ENCODE measurements around the gene CYP2A13.
"Not testable (repeated sequence)": the region's sequence is repeated elsewhere in the genome, so short reads cannot be mapped to it uniquely, and the experiment has no call there.

The CYP2A13 gene

DNA sequence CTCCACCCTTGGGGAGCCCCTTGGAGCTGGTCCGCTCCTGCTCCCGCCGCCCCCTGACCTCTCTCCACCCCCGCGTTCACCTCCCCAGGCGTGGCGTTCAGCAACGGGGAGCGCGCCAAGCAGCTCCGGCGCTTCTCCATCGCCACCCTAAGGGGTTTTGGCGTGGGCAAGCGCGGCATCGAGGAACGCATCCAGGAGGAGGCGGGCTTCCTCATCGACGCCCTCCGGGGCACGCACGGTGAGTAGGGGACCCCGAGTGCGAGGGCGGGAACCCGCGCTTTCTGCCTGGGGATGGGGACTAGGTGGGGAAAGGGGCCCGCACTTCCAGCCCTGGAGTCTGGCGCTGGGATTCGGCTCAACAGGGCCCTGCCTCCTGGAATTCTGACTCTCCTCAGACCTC is 1.7 kb downstream of the CYP2A13 start:
- H3K27ac ChIP-seq (ENCODE audit: low read depth, low read length) = no peak overlapping the region
- H3K9ac ChIP-seq (ENCODE audit: low read depth in 1 of 2, low read length in 2 of 2) = no peak overlapping the region
- H3K27me3 ChIP-seq (ENCODE audit: control insufficient read depth in 1 of 2, insufficient read depth in 2 of 2, low read length in 2 of 2) = peaks cover 0 to 8% of the 10 kb centered on the region in 2 donors
- H3K9me3 ChIP-seq (ENCODE audit: control insufficient read depth in 1 of 2, low read length in 2 of 2) = no peaks in the 10 kb centered on the region
- H3K36me3 ChIP-seq (ENCODE audit: control insufficient read depth in 1 of 2, insufficient read depth in 2 of 2, low read length in 2 of 2) = no peaks in the 10 kb centered on the region
- H3K4me3 ChIP-seq (ENCODE audit: low read depth in 1 of 2, low read length in 2 of 2) = no peak overlapping the region
- no peaks in the 10 kb centered on the region for H3K4me1 ChIP-seq (ENCODE audit: control insufficient read depth in 1 of 2, insufficient read depth in 2 of 2, low read length in 2 of 2)

DNA sequence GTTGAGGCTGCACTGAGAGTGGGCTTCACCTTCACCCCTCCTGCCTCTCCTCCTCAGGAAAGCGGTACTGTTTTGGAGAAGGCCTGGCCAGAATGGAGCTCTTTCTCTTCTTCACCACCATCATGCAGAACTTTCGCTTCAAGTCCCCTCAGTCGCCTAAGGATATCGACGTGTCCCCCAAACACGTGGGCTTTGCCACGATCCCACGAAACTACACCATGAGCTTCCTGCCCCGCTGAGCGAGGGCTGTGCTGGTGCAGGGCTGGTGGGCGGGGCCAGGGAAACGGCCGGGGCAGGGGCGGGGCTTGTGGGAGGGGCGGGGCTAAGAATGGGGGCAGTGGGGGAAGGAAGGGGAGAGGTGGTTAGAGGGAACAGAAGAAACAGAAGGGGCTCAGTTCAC is 7.5 kb downstream of the CYP2A13 start:
- Histone ChIP-seq H3K4me3 (ENCODE audit: low read depth in 1 of 2, low read length in 2 of 2) (no peak overlapping the region), H3K9ac (ENCODE audit: low read depth in 1 of 2, low read length in 2 of 2) (no peak overlapping the region), H3K9me3 (ENCODE audit: control insufficient read depth in 1 of 2, low read length in 2 of 2) (no peaks in the 10 kb centered on the region), H3K27ac (ENCODE audit: low read depth, low read length) (no peak overlapping the region), H3K36me3 (ENCODE audit: control insufficient read depth in 1 of 2, insufficient read depth in 2 of 2, low read length in 2 of 2) (no peaks in the 10 kb centered on the region), H3K27me3 (ENCODE audit: control insufficient read depth in 1 of 2, insufficient read depth in 2 of 2, low read length in 2 of 2) (peaks cover 0 to 2% of the 10 kb centered on the region in 2 donors), H3K4me1 (ENCODE audit: control insufficient read depth in 1 of 2, insufficient read depth in 2 of 2, low read length in 2 of 2) (no peaks in the 10 kb centered on the region)

DNA sequence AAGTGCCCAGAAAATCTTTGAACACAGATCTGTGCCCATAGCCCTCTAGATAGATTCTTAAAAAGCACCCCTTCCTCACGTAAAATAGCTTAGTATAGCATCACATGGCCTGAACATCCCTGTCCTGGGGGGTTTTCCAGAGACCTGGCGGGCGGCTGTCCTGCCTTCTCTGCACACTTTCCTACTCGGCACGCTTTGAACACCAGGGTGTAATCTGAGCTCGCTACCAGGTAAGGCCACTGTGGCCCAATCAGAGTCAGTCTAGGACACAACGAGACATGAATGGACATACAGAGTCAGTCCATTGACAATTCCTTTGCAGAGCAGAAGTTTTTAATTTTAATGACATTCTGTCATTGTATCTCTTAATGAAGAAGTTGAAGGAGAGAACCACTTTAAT is 8.1 kb downstream of the CYP2A13 start:
- Histone ChIP-seq H3K4me3 (ENCODE audit: low read depth in 1 of 2, low read length in 2 of 2) (no peak overlapping the region), H3K36me3 (ENCODE audit: control insufficient read depth in 1 of 2, insufficient read depth in 2 of 2, low read length in 2 of 2) (no peaks in the 10 kb centered on the region), H3K9me3 (ENCODE audit: control insufficient read depth in 1 of 2, low read length in 2 of 2) (no peaks in the 10 kb centered on the region), H3K27me3 (ENCODE audit: control insufficient read depth in 1 of 2, insufficient read depth in 2 of 2, low read length in 2 of 2) (no peaks in the 10 kb centered on the region), H3K9ac (ENCODE audit: low read depth in 1 of 2, low read length in 2 of 2) (no peak overlapping the region), H3K27ac (ENCODE audit: low read depth, low read length) (no peak overlapping the region), H3K4me1 (ENCODE audit: control insufficient read depth in 1 of 2, insufficient read depth in 2 of 2, low read length in 2 of 2) (no peaks in the 10 kb centered on the region)

DNA sequence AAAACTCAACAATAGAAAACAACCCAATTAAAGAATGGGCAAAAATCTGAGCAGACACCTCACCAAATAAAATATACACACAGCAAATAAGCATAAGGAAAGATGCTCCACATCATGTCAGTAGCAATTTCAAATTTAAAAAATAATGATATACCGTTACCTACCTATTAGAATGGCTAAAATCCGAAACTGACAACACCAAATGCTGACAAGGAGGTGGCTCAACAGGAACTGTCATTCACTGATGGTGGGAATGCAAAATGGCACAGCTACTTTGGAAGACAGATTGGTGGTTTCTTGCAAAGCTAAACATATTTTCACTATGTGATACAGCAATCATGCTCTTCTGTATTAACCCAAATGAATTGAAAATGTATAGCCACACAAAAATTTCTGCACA is 9.1 kb downstream of the CYP2A13 start:
- H3K27ac ChIP-seq (ENCODE audit: low read depth, low read length) = no peak overlapping the region
- H3K4me3 ChIP-seq (ENCODE audit: low read depth in 1 of 2, low read length in 2 of 2) = no peak overlapping the region
- no peaks in the 10 kb centered on the region for H3K4me1 ChIP-seq (ENCODE audit: control insufficient read depth in 1 of 2, insufficient read depth in 2 of 2, low read length in 2 of 2)
- H3K27me3 ChIP-seq (ENCODE audit: control insufficient read depth in 1 of 2, insufficient read depth in 2 of 2, low read length in 2 of 2) = no peaks in the 10 kb centered on the region
- H3K36me3 ChIP-seq (ENCODE audit: control insufficient read depth in 1 of 2, insufficient read depth in 2 of 2, low read length in 2 of 2) = no peaks in the 10 kb centered on the region
- no peak overlapping the region for H3K9ac ChIP-seq (ENCODE audit: low read depth in 1 of 2, low read length in 2 of 2)
- H3K9me3 ChIP-seq (ENCODE audit: control insufficient read depth in 1 of 2, low read length in 2 of 2) = no peaks in the 10 kb centered on the region

DNA sequence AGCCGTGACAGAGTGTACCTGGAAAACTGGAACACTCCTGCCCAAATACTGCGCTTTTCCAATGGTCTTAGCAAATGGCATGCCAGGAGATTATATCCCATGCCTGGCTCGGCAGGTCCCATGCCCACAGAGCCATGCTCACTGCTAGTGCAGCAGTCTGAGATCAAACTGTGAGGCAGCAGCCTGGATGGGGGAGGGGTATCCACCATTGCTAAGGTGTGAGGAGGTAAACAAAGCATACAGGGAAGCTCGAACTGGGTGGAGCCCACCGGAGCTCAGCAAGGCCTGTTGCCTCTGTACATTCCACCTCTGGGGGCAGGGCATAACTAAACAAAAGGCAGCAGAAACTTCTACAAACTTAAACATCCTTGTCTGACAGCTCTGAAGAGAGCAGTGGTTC is 10.5 kb downstream of the CYP2A13 start:
- no peaks in the 10 kb centered on the region for H3K27me3 ChIP-seq (ENCODE audit: control insufficient read depth in 1 of 2, insufficient read depth in 2 of 2, low read length in 2 of 2)
- H3K4me1 ChIP-seq (ENCODE audit: control insufficient read depth in 1 of 2, insufficient read depth in 2 of 2, low read length in 2 of 2) = no peaks in the 10 kb centered on the region
- no peaks in the 10 kb centered on the region for H3K9me3 ChIP-seq (ENCODE audit: control insufficient read depth in 1 of 2, low read length in 2 of 2)
- no peak overlapping the region for H3K27ac ChIP-seq (ENCODE audit: low read depth, low read length)
- no peak overlapping the region for H3K9ac ChIP-seq (ENCODE audit: low read depth in 1 of 2, low read length in 2 of 2)
- no peaks in the 10 kb centered on the region for H3K36me3 ChIP-seq (ENCODE audit: control insufficient read depth in 1 of 2, insufficient read depth in 2 of 2, low read length in 2 of 2)
- H3K4me3 ChIP-seq (ENCODE audit: low read depth in 1 of 2, low read length in 2 of 2) = no peak overlapping the region

DNA sequence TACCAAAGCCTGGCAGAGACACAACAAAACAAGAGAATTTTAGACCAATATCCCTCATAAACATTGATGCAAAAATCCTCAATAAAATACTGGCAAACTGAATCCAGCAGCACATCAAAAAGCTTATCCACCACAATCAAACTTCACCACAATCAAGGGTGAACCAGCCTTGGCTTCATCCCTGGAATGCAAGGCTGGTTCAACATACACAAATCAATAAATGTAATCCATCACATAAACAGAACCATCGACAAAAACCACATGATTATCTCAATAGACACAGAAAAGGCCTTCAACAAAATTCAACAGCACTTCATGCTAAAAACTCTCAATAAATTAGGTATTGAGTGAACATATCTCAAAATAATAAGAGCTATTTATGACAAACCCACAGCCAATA is 14.0 kb downstream of the CYP2A13 start:
- H3K36me3 ChIP-seq (ENCODE audit: control insufficient read depth in 1 of 2, insufficient read depth in 2 of 2, low read length in 2 of 2) = not testable (repeated sequence)

DNA sequence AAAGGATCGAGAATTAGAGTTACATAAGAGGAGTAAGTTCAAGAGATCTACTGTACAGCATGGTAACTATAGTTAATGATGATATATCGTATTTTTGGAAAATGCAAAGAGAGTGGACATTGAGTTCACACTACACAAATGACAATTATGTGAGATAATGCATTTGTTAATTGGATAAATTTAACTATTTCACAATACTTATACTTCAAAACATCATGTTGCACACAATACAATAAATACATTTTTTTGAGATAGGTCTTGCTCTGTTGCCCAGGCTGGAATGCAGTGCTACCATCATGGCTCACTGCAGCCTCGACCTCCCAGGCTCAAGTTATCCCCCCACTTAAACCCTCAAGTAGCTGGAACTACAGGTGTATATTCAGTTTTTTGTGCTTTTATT is 17.9 kb downstream of the CYP2A13 start:
- Histone ChIP-seq H3K36me3 (ENCODE audit: control insufficient read depth in 1 of 2, insufficient read depth in 2 of 2, low read length in 2 of 2) (no peaks in the 10 kb centered on the region), H3K27ac (ENCODE audit: low read depth, low read length) (no peak overlapping the region), H3K9ac (ENCODE audit: low read depth in 1 of 2, low read length in 2 of 2) (no peak overlapping the region), H3K4me3 (ENCODE audit: low read depth in 1 of 2, low read length in 2 of 2) (no peak overlapping the region), H3K4me1 (ENCODE audit: control insufficient read depth in 1 of 2, insufficient read depth in 2 of 2, low read length in 2 of 2) (no peaks in the 10 kb centered on the region), H3K9me3 (ENCODE audit: control insufficient read depth in 1 of 2, low read length in 2 of 2) (no peaks in the 10 kb centered on the region), H3K27me3 (ENCODE audit: control insufficient read depth in 1 of 2, insufficient read depth in 2 of 2, low read length in 2 of 2) (peaks cover 0 to 3% of the 10 kb centered on the region in 2 donors)

More for the DNA sequence above, 14.0 kb downstream of the CYP2A13 start:
- not testable (repeated sequence) for H3K9me3 ChIP-seq (ENCODE audit: control insufficient read depth in 1 of 2, low read length in 2 of 2); H3K4me1 ChIP-seq (ENCODE audit: control insufficient read depth in 1 of 2, insufficient read depth in 2 of 2, low read length in 2 of 2); H3K4me3 ChIP-seq (ENCODE audit: low read depth in 1 of 2, low read length in 2 of 2); H3K27ac ChIP-seq (ENCODE audit: low read depth, low read length); H3K9ac ChIP-seq (ENCODE audit: low read depth in 1 of 2, low read length in 2 of 2); H3K27me3 ChIP-seq (ENCODE audit: control insufficient read depth in 1 of 2, insufficient read depth in 2 of 2, low read length in 2 of 2)

DNA sequence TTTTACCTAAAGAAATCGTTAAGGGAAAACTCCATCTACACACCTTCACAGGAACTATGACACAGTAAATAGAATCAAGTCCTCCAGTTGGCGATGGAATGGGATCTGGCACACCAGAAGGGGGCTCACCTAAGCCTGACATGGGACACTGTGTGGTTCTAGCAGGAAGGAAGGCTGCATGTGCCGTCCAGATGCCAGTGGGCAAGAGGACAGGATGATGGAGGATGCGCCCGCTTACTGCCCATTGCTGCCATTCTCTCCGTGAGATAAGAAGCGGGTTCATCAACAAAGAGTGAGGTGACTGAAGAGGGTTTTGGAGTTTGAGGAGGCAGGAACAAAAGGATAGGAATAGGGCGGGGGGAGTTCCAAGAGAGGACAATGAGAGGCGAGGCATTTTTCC is 23.0 kb downstream of the CYP2A13 start:
- Histone ChIP-seq H3K9ac (ENCODE audit: low read depth in 1 of 2, low read length in 2 of 2) (no peak overlapping the region), H3K36me3 (ENCODE audit: control insufficient read depth in 1 of 2, insufficient read depth in 2 of 2, low read length in 2 of 2) (no peaks in the 10 kb centered on the region), H3K9me3 (ENCODE audit: control insufficient read depth in 1 of 2, low read length in 2 of 2) (no peaks in the 10 kb centered on the region), H3K27ac (ENCODE audit: low read depth, low read length) (no peak overlapping the region), H3K27me3 (ENCODE audit: control insufficient read depth in 1 of 2, insufficient read depth in 2 of 2, low read length in 2 of 2) (peaks cover 0 to 3% of the 10 kb centered on the region in 2 donors), H3K4me1 (ENCODE audit: control insufficient read depth in 1 of 2, insufficient read depth in 2 of 2, low read length in 2 of 2) (no peaks in the 10 kb centered on the region), H3K4me3 (ENCODE audit: low read depth in 1 of 2, low read length in 2 of 2) (no peak overlapping the region)

DNA sequence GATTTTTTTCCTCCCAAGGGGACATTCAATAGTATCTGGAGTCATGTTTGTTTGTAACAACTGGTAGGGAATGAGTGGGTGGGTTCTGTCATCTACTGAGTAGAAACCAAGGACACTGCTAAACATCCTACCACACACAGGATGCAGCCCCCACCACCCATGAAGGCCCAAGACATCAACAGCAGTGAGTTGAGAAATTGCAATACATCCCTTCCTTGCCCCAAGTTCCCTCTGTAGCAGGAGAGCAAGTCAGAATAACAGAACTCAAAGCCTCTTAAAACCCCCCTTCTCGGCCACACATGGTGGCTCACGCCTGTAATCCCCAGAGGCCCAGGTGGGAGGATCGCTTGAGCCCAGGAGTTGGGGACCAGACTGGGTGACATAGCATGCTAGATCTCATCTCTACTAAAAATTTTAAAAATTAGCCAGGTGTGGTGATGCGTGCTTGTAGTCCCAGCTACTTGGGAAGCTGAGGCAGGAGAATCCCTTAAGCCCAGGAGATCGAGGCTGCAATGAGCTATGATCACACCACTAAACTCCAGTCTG is 23.6 kb downstream of the CYP2A13 start:
- Histone ChIP-seq H3K36me3 (ENCODE audit: control insufficient read depth in 1 of 2, insufficient read depth in 2 of 2, low read length in 2 of 2) (no peaks in the 10 kb centered on the region), H3K9ac (ENCODE audit: low read depth in 1 of 2, low read length in 2 of 2) (no peak overlapping the region), H3K27me3 (ENCODE audit: control insufficient read depth in 1 of 2, insufficient read depth in 2 of 2, low read length in 2 of 2) (peaks cover 0 to 3% of the 10 kb centered on the region in 2 donors), H3K9me3 (ENCODE audit: control insufficient read depth in 1 of 2, low read length in 2 of 2) (no peaks in the 10 kb centered on the region), H3K4me1 (ENCODE audit: control insufficient read depth in 1 of 2, insufficient read depth in 2 of 2, low read length in 2 of 2) (no peaks in the 10 kb centered on the region), H3K27ac (ENCODE audit: low read depth, low read length) (no peak overlapping the region), H3K4me3 (ENCODE audit: low read depth in 1 of 2, low read length in 2 of 2) (no peak overlapping the region)

DNA sequence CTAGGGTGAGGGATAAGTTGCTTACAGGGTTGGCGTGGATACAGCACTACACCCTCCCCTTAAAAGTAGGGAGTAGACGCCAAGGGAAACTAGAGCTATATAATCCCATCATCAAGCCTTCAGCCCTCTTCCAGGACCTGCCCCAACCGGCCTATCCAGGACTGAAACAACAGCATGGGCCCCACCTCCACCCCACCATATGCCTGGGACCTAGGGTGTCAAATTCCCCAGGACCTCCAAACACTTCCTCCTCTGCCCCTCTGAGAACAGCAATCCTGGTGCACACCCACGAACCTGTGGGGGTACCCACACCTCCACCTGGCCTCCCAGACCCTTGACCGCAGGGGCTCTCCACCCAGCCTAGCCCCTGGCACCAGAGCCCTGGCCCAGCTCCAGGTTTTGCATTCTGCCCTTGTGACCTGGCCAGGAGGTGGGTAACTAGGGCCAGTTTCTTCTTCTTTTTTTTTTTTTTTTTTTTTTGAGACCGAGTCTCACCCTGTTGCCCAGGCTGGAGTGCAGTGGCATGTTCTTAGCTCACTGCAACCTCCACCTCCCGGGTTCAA is 24.6 kb downstream of the CYP2A13 start:
- no peaks in the 10 kb centered on the region for H3K9me3 ChIP-seq (ENCODE audit: control insufficient read depth in 1 of 2, low read length in 2 of 2)
- no peak overlapping the region for H3K9ac ChIP-seq (ENCODE audit: low read depth in 1 of 2, low read length in 2 of 2)
- no peak overlapping the region for H3K4me3 ChIP-seq (ENCODE audit: low read depth in 1 of 2, low read length in 2 of 2)
- no peaks in the 10 kb centered on the region for H3K36me3 ChIP-seq (ENCODE audit: control insufficient read depth in 1 of 2, insufficient read depth in 2 of 2, low read length in 2 of 2)
- H3K27me3 ChIP-seq (ENCODE audit: control insufficient read depth in 1 of 2, insufficient read depth in 2 of 2, low read length in 2 of 2) = peaks cover 0 to 3% of the 10 kb centered on the region in 2 donors
- no peak overlapping the region for H3K27ac ChIP-seq (ENCODE audit: low read depth, low read length)
- no peaks in the 10 kb centered on the region for H3K4me1 ChIP-seq (ENCODE audit: control insufficient read depth in 1 of 2, insufficient read depth in 2 of 2, low read length in 2 of 2)

DNA sequence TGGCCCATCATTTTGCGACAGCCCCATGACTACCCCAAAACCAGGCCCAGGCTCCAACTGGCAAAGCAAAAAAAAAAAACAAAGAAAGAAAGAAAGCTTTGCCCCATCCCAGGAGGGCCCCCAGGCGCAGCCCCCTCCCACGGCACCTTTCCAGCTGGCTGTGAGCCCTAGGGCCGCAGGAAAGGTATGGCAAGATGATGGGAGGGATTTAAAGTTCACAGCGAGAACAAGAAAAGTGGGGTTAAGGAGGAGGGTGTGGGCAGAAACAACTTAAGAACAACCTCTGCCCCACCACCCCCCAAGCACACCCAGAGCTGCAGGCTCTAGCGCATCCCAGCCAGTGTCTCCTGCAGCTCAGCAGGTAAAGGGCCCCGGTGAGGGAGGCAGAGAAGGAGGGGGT is 25.9 kb downstream of the CYP2A13 start, which contains the start of gene CYP2F1:
Gene CYP2F1, plus strand, starts transcription at position 301 of the 400 bp plus-strand sequence. CDS start 1,757 bp downstream, outside the sequence.
- Histone ChIP-seq H3K9ac (ENCODE audit: low read depth in 1 of 2, low read length in 2 of 2) (no peak within 1 kb of the TSS), H3K4me3 (ENCODE audit: low read depth in 1 of 2, low read length in 2 of 2) (no peak within 1 kb of the TSS), H3K27ac (ENCODE audit: low read depth, low read length) (no peak within 1 kb of the TSS), H3K36me3 (ENCODE audit: control insufficient read depth in 1 of 2, insufficient read depth in 2 of 2, low read length in 2 of 2) (no peaks in the 10 kb centered on the region), H3K4me1 (ENCODE audit: control insufficient read depth in 1 of 2, insufficient read depth in 2 of 2, low read length in 2 of 2) (no peaks in the 10 kb centered on the region), H3K9me3 (ENCODE audit: control insufficient read depth in 1 of 2, low read length in 2 of 2) (no peaks in the 10 kb centered on the region), H3K27me3 (ENCODE audit: control insufficient read depth in 1 of 2, insufficient read depth in 2 of 2, low read length in 2 of 2) (peaks cover 0 to 3% of the 10 kb centered on the region in 2 donors)
